ENCODE results near the gene TMEM232. TPM values are rescaled to one million over a fixed set of nuclear protein-coding genes. Genes with fewer than 3 reads are reported as not detected.

Gene TMEM232
- total RNA-seq, 4 donors from 2014 or later = 10.5 to 26.8 (median 11.6) TPM

Small RNA genes lying within 50 kb of the gene (microRNA-seq; reads per million reads assigned to microRNA genes)
- gene MIR548F3 = not detected

Small RNA genes lying within 50 kb of the gene (small RNA-seq; reads per million reads assigned to genes)
- not detected for gene MIR548F3
- not detected for gene RF00432

Other genes with a start within 250 kb of the TMEM232 start
- gene SLC25A46, start 12.3 kb upstream of the TMEM232 start, total RNA-seq = 10 to 100 TPM; 64.1 to 79.6 (median 66.8) TPM

Measured in thyroid gland (tissue), 4 donors.